ENCODE data around the gene CPO.

- TF ChIP-seq, protein P1, sequence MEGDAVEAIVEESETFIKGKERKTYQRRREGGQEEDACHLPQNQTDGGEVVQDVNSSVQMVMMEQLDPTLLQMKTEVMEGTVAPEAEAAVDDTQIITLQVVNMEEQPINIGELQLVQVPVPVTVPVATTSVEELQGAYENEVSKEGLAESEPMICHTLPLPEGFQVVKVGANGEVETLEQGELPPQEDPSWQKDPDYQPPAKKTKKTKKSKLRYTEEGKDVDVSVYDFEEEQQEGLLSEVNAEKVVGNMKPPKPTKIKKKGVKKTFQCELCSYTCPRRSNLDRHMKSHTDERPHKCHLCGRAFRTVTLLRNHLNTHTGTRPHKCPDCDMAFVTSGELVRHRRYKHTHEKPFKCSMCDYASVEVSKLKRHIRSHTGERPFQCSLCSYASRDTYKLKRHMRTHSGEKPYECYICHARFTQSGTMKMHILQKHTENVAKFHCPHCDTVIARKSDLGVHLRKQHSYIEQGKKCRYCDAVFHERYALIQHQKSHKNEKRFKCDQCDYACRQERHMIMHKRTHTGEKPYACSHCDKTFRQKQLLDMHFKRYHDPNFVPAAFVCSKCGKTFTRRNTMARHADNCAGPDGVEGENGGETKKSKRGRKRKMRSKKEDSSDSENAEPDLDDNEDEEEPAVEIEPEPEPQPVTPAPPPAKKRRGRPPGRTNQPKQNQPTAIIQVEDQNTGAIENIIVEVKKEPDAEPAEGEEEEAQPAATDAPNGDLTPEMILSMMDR (IDR thresholded peaks at IDR 0.05; ENCODE audit: insufficient read depth, low read length, poor library complexity, severe bottlenecking), result no peak
- no peak for TF ChIP-seq EZH2phosphoT487 (conservative IDR thresholded peaks at IDR 0.05; ENCODE audit: low read length)
These were observed 29.9 kb downstream of the CPO start for GRCh38 chr2:206969192-206969591.
